Skeletal muscle cell (primary cell): ENCODE data around the gene CDC42.

Experiments used
- DNase-seq: peaks from one replicate; pipeline ENCODE4 v3.0.0-alpha.2; 2010; ENCODE audit warnings: low read depth
- H3K4me3 ChIP-seq: 2 replicates; pipeline ENCODE4 v1.5.1; 2011; ENCODE audit warnings: low read depth, mild to moderate bottlenecking, control low read depth, low read length, moderate library complexity

Gene CDC42

GRCh38 chr1:22121421-22121911 is 69.0 kb downstream of the CDC42 start:
- H3K4me3 ChIP-seq: no peak overlapping the region
- DNase-seq: no peak

GRCh38 chr1:22122273-22123070 is 70.0 kb downstream of the CDC42 start:
- DNase-seq: no peak
- H3K4me3 ChIP-seq: no peak overlapping the region

- no peak overlapping the region for H3K4me3 ChIP-seq
- DNase-seq: no peak
Measured at GRCh38 chr1:22123071-22123390, 70.5 kb downstream of the CDC42 start.

GRCh38 chr1:22123901-22124404 is 71.4 kb downstream of the CDC42 start:
- no peak for DNase-seq
- no peak overlapping the region for H3K4me3 ChIP-seq

DNA sequence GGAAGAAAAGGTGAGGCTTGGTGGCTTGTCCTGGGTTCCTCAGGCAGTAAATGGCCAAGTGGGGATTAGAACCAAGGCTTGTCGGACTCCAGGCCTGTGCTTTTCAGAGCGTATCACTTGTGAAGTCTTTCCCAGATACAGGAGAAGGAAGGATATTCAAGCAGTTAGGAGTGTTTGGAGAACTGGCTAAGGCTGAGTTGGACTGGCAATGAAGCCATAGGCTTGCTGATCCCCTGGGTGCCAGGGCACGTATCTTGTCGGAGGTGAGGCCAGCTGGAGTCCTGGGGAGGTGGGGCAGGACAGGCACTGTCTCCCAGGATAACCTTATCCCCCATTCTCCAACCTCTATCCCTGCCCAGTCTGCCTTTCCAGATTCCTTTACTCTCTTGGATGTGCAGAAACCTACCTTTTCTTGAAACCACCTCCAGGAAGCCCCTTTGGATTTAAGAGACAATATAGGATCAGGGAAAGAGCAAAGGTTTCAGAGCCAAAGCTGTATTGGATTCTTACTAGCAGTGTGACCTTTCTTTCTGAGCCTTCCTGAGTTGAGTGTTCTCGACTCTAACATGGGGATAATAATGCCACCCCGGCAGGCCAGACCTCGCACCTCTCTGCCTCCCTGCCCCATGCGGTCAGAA is 72.2 kb downstream of the CDC42 start:
- DNase-seq: no peak
- no peak overlapping the region for H3K4me3 ChIP-seq

DNA sequence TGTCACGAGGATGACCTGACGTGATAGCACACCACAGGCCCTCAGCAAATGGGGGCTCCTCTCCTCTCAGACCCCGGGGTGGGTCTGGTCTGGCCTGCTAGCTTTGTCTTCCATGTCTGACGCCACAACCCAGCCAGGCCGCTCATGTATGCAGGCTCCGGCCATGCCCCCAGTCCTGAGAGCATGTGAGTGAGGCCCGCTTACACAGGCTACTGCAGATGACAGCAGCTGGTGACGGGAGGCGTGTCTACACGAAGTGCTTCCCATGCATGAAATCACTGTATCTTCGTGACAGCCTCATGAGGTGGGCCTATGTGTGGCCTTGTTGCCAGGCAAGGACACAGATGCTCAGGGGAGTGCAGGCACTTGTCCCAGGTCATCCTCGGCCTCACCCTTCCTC is 74.0 kb downstream of the CDC42 start:
- DNase-seq: no peak
- H3K4me3 ChIP-seq: no peak overlapping the region

- no peak overlapping the region for H3K4me3 ChIP-seq
- no peak for DNase-seq
Measured at GRCh38 chr1:22127248-22127647, 74.7 kb downstream of the CDC42 start.

- no peak for DNase-seq
- no peak overlapping the region for H3K4me3 ChIP-seq
Measured at GRCh38 chr1:22127731-22128130, 75.2 kb downstream of the CDC42 start.

DNA sequence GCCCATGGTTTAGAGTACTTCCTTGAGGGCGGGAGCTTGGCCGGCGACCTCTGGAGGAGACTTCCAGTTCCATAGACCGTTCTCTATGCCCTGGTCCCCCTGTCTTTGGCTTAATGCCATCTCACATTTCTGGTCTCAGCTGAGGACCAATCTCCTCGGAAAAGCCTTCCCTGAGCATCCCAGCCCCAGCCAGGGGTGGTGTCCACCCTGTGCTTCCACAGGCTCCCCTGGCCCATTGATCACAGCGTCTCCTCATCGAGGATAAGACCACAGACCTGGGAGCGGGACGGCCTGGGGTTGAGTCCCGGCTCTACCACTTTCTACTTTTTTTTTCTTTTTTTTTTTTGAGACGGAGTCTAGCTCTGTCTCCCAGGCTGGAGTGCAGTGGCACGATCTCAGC is 75.9 kb downstream of the CDC42 start:
- no peak overlapping the region for H3K4me3 ChIP-seq
- no peak for DNase-seq

DNA sequence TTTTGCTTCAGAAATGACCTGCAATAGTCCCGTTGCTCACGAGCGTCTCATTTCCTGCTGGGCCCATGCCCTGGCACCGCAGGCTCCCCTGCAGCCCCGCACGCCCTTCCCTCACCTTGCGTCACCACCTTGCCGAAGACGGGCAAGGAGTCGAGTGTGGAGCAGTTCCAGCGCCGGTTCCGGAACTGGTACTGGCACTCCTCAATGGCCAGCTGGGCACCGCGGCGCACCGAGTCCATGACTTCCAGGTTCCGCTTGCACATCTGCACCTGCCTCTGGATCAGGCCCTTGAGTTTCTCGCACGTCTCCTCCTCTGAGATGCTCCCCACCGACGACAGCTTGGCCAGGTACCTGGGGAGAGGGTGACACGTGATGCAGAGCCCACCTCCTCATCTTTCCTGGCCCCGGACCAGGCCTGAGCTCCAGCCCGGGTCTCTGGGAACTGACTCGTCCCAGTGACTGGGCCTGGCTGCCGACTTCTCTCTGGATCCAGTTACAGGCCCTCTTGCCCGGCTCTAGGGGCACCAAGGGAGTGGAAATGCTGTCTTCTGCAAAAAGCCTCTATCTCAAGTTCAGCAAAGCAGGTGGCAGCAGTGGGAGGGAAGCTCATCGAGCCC is 77.1 kb downstream of the CDC42 start:
- H3K4me3 ChIP-seq: no peak overlapping the region
- no peak for DNase-seq

GRCh38 chr1:22131062-22131461 is 78.6 kb downstream of the CDC42 start:
- H3K4me3 ChIP-seq: no peak overlapping the region
- no peak for DNase-seq

DNA sequence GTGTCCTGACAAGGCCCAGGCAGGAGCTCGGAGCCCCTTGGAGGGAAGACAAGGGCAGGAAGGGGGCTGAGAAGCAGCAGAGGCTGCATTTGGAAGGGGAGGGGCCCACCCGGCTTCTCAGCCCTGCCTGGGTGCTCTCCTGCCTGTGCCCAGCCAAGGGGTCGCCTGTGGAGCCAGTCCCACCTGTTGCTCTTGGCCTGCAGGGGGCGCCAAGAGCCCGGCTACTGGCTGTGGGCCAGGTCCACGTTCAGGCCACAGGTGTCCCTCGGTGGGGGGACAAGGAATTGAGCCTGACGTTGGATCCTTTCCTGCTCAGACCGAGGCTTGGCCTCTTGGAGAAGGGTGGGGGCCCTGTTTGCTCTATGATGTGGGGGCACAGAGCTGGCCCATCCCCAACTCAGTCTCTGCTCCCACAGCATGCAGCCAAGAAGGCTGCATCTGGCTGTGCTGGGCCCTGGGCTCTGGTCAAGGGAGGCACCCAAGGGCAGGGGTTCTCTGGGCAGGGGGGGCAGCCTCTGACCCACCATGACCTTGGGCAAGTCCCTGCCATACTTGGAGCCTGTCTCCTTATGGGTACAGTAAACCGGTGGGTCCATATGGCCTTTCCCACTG is 79.5 kb downstream of the CDC42 start:
- no peak overlapping the region for H3K4me3 ChIP-seq
- DNase-seq: no peak

DNA sequence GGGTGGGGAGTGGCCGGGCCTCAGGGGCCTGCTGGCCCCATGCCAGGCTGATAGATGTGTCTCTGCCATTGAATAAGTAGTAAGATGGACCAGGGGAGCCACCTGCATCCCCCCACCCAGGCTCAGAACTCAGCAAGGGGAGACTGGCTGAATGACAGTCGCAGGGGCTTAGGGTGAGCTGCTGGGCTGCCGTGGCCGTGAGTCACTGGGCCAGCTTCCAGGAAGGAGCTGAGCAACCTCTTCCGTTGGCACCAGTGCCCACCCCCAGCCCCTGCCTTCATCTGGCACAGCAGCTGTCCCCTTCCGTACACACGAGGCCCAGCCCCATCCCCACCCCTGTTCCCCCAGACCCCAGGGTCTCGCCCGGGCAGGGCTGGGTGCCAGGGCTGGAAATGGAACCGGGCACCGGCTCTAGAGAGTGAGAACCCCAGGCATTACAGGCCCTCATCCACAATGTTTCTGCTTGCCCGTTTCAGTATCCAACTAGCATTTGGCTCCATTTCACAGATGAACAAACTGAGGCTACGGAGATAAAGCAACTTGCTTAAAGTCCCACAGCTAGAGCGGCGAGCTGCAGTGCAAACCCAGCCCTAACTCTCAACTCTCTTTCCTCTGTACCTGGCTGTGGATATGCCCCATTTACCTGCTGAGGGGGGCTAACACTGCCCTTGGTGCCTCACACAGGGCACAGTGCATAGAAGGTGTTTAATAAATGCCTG is 80.2 kb downstream of the CDC42 start:
- no peak for DNase-seq
- H3K4me3 ChIP-seq: no peak overlapping the region

DNA sequence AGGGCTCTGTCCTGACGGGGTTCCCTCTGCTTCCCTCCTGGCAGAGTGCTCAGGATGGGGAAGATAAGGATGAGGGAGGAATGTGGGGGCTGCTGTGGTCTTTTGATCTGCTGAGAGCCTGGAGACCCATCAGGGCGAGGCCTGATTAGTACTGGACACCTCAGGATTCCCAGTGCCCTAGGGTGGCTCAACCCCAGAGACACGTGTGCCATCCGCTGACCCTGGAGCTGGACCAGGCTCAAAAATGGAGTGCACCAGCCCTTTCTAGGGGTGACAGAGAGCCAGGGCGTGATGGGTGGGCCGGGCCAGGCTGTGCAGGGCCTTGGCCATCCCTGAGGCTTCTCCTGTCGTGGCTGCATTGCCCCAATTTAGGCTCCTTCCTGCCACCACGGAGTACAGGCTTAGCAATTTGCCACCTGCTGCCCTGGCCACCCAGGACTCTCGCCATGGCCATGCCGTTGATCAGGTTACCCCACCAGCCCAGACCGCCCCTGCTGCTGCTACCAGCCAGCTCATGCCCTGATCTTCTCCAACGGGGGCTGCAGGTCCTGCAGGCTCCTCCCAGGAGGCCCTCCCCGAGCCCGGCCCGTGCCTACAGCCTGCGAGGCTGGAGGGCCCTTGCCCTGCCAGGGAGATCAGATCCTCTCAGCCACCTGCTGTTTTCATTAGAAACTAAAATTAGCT is 80.9 kb downstream of the CDC42 start:
- no peak for DNase-seq
- no peak overlapping the region for H3K4me3 ChIP-seq

- no peak overlapping the region for H3K4me3 ChIP-seq
- no peak for DNase-seq
Measured at GRCh38 chr1:22133931-22134324, 81.4 kb downstream of the CDC42 start.

- no peak overlapping the region for H3K4me3 ChIP-seq
- peak; percentile 19 for DNase-seq
Measured at GRCh38 chr1:22137004-22137720, 84.7 kb downstream of the CDC42 start.

DNA sequence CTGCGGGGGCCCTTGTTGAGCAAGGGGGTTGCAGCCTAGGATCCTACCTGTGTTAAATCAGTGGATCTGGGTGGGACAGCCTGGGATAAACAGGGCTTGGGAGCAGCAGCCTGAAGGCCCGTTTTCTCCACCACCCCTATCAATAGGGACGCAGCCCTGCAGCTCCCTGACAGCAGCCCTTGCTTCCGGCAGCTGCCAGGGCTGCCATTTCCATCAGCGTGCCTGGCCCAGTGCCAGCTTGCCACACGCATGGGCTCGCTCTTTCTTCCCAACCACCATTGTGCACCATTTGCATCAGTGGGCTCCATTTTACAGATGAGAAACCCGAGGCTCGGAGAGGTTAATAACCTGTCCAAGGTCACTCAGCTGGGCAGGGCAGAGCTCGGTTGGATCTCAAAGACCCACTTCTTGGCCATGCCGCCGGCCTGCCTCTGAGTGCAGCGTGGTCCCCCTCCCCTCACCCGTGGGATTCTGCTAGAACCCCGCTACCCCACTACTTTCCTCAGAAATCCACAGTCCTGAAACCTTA is 86.6 kb downstream of the CDC42 start:
- no peak for DNase-seq
- no peak overlapping the region for H3K4me3 ChIP-seq

GRCh38 chr1:22139817-22140216 is 87.3 kb downstream of the CDC42 start:
- DNase-seq: no peak
- H3K4me3 ChIP-seq: no peak overlapping the region
